Measurements from ENCODE around the gene COPE. TPM values are rescaled to one million over a fixed set of nuclear protein-coding genes. Genes with fewer than 3 reads are reported as not detected.

Gene COPE
- total RNA-seq, 1 donor from 2014 or later = 287 TPM

GRCh38 chr19:18940769-18941627, 21.8 kb upstream of the COPE start, which contains the start of gene HOMER3:
TSS of gene HOMER3 (minus strand) at chr19:18941217. CDS start at chr19:18938982, 2,235 bp downstream.
- intact Hi-C loops (cut with micrococcal nuclease) = loop anchor here (1.0 to 2.0 kb wide), 2 partner anchors 9 to 22 kb away; partner anchors contain the start of genes COPE and DDX49

- intact Hi-C loops (cut with micrococcal nuclease) = loop anchor here (2.0 kb wide), 1 partner anchor 21 kb away; the partner anchor contains the start of genes COPE and DDX49
Observed at GRCh38 chr19:18939922-18940768, 21.0 kb upstream of the COPE start.

- intact Hi-C loops (cut with micrococcal nuclease) = no loop called here
Observed at GRCh38 chr19:18939163-18939562, 20.0 kb upstream of the COPE start.

DNA sequence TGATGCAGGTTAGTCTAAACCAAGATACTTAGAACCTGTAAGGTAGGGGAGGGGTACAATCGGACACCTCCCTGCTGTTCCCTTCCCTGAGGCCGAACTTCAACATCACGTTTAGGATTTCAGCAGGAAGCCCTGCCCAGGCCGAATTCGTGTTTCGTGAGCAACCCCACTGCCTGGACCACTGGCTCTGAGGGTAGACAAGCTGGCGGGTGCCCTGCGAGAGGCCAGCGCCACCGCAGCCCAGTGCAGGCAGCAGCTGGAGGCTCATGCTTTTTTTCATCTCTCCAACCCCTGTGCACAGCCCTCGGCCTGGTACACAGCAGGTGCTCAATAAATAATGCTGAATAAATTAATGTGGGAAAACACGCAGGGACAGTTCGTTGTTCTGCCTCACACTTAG, 14.1 kb upstream of the COPE start:
- intact Hi-C loops (cut with micrococcal nuclease) = loop anchor here (2.0 to 5.0 kb wide), 2 partner anchors 102 to 146 kb away; no protein-coding TSS in a partner anchor

- intact Hi-C loops (cut with micrococcal nuclease) = loop anchor here (1.0 to 5.0 kb wide), 6 partner anchors 9 to 296 kb away; partner anchors contain the start of genes COPE, DDX49 and HOMER3
Observed at GRCh38 chr19:18932216-18932841, 13.1 kb upstream of the COPE start.

DNA sequence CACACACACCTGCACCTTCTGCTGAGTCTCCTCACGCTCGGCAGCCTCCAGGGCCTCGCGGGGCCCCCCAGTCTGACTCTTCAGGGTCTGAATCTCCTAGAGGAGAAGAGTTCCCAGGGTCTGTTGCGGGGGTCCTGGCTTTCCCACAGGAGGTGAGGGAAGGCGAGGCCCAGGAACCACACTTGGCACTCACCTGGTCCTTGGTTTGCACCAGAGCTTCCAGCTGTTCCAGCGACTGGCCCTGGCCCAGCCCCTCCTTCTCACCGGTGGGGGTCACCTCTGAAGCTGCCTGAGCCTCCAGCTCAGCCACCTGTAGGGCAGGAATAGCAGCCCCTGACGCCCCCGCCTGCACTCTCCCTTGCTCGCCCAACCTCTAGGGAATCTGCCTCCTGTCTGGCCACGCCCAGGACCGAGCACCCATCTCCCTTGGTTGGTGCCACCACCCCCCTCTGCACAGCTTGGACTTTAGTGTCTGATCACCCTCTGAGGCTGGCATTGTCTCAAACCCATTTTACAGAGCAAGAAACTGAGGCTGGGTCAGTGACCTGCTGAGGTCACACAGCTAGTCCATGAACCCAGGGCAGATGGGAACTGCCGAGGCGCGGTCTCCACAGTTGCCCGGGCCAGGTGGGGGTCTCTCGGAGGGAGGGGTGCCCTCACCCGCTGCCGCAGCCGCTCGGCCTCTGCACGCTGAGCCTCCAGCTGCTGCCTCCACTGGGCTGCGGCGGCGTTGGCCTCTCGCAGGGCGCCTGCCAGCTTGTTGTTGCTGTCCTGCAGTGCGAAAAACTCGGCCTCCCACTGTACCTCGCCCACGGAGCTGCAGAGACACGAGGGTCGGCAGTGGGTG, 12.4 kb upstream of the COPE start:
- intact Hi-C loops (cut with micrococcal nuclease) = loop anchor here (1.0 to 5.0 kb wide), 6 partner anchors 10 to 295 kb away; partner anchors contain the start of genes COPE, DDX49 and HOMER3

DNA sequence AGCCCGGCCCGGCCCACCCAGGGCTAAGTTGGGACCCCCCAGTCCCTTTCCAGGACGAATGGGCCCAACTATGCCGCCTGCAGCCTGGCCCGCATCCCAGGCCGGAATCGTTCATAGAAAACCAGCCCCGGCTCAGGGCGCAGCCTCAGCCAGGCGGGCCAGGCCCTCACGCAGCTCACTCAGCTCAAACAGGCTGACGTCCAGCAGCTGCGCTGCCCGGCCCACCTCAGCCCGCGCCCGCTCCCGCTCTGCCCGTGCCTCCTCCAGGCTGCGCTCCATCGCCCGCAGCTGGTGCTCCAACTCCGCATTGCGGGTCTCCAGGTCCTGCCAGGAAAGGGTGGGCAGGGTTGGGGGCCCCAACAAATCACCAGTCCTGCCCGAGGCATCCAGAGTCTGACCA, 10.1 kb upstream of the COPE start:
- intact Hi-C loops (cut with micrococcal nuclease) = no loop called here

- intact Hi-C loops (cut with micrococcal nuclease) = no loop called here
Observed at GRCh38 chr19:18928018-18928805, 9.0 kb upstream of the COPE start.

DNA sequence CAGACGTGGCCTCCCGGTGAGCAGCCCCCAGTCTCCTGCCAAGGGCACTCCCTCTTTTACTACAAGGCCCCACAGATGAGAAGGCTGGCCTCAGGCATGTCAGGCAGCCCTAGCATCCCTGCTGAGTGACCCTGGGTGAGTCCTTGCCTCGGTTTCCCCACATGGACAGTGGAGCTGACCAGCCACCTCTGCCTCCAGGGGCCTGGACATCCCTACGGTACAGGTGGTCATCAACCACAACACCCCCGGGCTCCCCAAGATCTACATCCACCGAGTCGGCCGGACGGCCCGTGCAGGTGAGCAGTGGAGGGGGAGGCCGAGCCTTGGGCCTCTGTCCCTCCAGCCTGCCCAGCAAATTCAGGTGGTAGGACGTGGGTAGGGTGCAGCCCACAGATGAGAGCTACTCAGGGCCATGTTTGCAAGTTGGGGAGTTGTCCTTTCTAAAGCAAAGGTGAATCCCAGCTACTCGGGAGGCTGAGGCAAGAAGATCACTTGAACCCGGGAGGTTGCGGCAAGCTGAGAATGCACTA, 5.6 kb upstream of the COPE start:
- intact Hi-C loops (cut with micrococcal nuclease) = no loop called here

GRCh38 chr19:18922228-18922985, 3.2 kb upstream of the COPE start:
- intact Hi-C loops (cut with micrococcal nuclease) = no loop called here

DNA sequence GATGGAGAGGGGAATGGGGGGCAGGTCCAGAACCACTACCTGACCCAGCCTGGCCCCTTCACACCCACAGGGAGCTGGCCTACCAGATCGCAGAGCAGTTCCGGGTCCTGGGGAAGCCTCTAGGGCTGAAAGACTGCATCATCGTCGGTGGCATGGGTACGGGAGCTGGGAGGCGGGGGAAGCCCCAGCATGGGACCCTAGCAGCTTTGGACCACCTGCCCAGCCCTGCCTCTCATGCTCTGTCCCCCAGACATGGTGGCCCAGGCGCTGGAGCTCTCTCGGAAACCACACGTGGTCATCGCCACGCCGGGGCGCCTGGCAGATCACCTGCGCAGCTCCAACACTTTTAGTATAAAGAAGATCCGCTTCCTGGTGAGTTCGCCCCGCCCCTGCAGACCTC, 2.4 kb upstream of the COPE start:
- intact Hi-C loops (cut with micrococcal nuclease) = no loop called here

GRCh38 chr19:18920400-18920799, 1.2 kb upstream of the COPE start:
- intact Hi-C loops (cut with micrococcal nuclease) = no loop called here

GRCh38 chr19:18919900-18920214, 670 bp upstream of the COPE start:
- intact Hi-C loops (cut with micrococcal nuclease) = loop anchor here (1.0 to 5.0 kb wide), 14 partner anchors 12 to 400 kb away; partner anchors contain the start of genes ARMC6, BORCS8, CRTC1 and ELL

DNA sequence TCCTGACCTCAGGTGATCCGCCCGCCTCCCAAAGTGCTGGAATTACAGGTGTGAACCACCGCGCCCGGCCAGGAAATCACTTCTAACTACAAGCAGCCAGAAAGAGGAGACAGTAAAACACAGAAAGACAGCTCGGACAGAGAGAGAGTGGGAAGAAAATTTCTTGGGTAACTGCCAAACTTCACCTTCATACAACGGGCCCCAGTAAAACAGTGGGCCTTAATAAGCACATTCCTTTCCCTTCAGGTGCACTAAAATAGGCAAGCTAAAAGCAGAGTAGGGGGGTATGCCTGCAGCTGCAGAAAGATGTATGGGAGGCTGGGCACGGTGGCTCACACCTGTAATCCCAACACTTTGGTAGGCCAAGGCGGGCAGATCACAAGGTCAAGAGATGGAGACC, 1.6 kb downstream of the COPE start:
- intact Hi-C loops (cut with micrococcal nuclease) = loop anchor here (5.0 kb wide), 1 partner anchor 330 kb away; the partner anchor contains the start of gene REX1BD

DNA sequence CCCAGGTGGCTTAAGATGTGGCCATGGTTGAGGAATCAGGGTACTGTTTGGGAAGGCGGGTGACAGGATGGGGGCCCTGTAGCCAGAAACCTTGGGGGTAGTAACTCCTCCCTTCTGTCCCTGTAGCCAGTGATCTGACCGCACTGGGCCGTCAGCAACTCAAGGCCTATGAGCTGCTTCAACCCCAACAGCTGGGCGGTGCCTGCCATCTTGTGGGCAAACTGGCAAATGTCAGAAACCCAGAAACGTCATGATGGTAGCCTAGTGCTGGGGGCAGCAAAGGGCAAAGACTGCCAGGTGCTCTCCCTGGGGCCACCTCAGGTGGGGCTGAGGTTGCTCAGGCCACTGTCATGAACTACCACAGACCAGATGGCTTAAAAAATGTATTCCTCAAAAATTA, 3.5 kb downstream of the COPE start:
- intact Hi-C loops (cut with micrococcal nuclease) = loop anchor here (5.0 kb wide), 1 partner anchor 328 kb away; the partner anchor contains the start of gene REX1BD

DNA sequence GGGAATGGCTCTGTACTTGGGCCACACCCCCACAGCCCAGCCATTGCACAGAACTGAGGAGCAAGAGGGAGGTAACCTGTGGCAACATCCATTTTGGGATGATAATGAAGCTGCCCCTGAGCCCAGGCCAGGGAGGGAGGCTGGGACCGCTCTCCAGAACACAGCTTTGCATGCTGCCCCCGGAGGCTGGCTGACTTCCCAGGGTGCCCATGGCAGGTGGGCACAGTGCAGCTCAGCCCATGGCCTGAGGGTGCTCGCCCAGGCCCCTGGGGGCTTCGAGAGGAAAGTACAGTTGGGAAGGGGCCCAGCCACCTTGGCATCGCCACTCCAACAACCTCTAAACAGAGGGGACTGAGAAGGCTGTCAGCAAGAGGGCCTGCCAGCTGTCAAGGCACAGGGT, 5.7 kb downstream of the COPE start:
- intact Hi-C loops (cut with micrococcal nuclease) = no loop called here

GRCh38 chr19:18912933-18913332, 6.3 kb downstream of the COPE start:
- intact Hi-C loops (cut with micrococcal nuclease) = no loop called here

GRCh38 chr19:18910801-18911436, 8.3 kb downstream of the COPE start:
- intact Hi-C loops (cut with micrococcal nuclease) = no loop called here

Data from T-helper 1 cell treated with Interleukin-12 subunit alpha and Interleukin-12 subunit beta and Interleukin-4 antibody, amounts not matched to agents 30 ng/mL and 1 ng/mL, for 36 hours (primary cell).